ENCODE results near the gene CTPS2. TPM values are rescaled to one million over a fixed set of nuclear protein-coding genes. Genes with fewer than 3 reads are reported as not detected.

Gene CTPS2
- total RNA-seq, 1 experiment from 2014 or later = 9.6 TPM

GRCh38 chrX:16643176-16643575 lies 69.3 kb downstream of the CTPS2 start:
- Histone ChIP-seq H3K9me2 (ENCODE audit: insufficient read depth) (no peaks in the 10 kb centered on the region), H3K9me3 (ENCODE audit: control insufficient read depth in 1 of 2, insufficient read depth in 1 of 2, low read depth in 1 of 2, low read length in 2 of 2) (no peaks in the 10 kb centered on the region), H4K20me1 (ENCODE audit: insufficient read depth) (no peaks in the 10 kb centered on the region), H3K4me1 (ENCODE audit: control insufficient read depth in 1 of 2, insufficient read depth in 2 of 2, low read length in 2 of 2) (no peaks in the 10 kb centered on the region), H3K79me2 (ENCODE audit: insufficient read depth, low read length) (no peaks in the 10 kb centered on the region), H3K4me2 (ENCODE audit: low read length) (no peak overlapping the region), H3K36me3 (ENCODE audit: control insufficient read depth in 1 of 2, insufficient read depth in 2 of 2, low read length in 2 of 2) (no peaks in the 10 kb centered on the region), H2AFZ (ENCODE audit: low read depth, low read length, poor library complexity, severe bottlenecking) (no peak overlapping the region), H3K27ac (ENCODE audit: low read depth, low read length) (no peak overlapping the region), H3K27me3 (ENCODE audit: insufficient read depth, low read length) (no peaks in the 10 kb centered on the region), H3K9ac (ENCODE audit: low read length) (no peak overlapping the region), H3K4me3 (replicated peaks in 1 of 2; ENCODE audit: low read depth in 1 of 2, low read length in 2 of 2) (no peak overlapping the region)
- CTCF ChIA-PET = no interaction called here
- no peak for ATAC-seq
- TF ChIP-seq, protein P1, sequence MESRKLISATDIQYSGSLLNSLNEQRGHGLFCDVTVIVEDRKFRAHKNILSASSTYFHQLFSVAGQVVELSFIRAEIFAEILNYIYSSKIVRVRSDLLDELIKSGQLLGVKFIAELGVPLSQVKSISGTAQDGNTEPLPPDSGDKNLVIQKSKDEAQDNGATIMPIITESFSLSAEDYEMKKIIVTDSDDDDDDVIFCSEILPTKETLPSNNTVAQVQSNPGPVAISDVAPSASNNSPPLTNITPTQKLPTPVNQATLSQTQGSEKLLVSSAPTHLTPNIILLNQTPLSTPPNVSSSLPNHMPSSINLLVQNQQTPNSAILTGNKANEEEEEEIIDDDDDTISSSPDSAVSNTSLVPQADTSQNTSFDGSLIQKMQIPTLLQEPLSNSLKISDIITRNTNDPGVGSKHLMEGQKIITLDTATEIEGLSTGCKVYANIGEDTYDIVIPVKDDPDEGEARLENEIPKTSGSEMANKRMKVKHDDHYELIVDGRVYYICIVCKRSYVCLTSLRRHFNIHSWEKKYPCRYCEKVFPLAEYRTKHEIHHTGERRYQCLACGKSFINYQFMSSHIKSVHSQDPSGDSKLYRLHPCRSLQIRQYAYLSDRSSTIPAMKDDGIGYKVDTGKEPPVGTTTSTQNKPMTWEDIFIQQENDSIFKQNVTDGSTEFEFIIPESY (IDR thresholded peaks at IDR 0.05; ENCODE audit: extremely low read depth, insufficient replicate concordance, low read length) = no peak
- TF ChIP-seq YY1 (IDR thresholded peaks at IDR 0.05; ENCODE audit: extremely low read depth, insufficient replicate concordance, low read depth, low read length) (no peak), SP1 (IDR thresholded peaks at IDR 0.05; ENCODE audit: low read depth) (no peak), SIN3A (IDR thresholded peaks at IDR 0.05; ENCODE audit: low read depth) (no peak), ATF3 (IDR thresholded peaks at IDR 0.05) (no peak), CBX3 (IDR thresholded peaks at IDR 0.05; ENCODE audit: low read depth) (no peak), SRF (IDR thresholded peaks at IDR 0.05; ENCODE audit: low read depth) (no peak), TCF7L2 (IDR thresholded peaks at IDR 0.05; ENCODE audit: borderline replicate concordance, extremely low read depth, insufficient read depth, insufficient read length) (no peak), EZH2 (IDR thresholded peaks at IDR 0.05) (no peak)
- intact Hi-C loops (cut with micrococcal nuclease) = no loop called here
- RAD21 ChIA-PET (ENCODE audit: low non-redundant PET in 1 of 2, low total read pairs in 2 of 2, uncharacterized antibody in 2 of 2, unreplicated experiment in 2 of 2) = no interaction called here
- BruUV-seq (replicated peaks) = no TSS peak
- DNase-seq (ENCODE audit: low read depth, low spot score) = no peak
- POLR2A ChIA-PET = no interaction called here

Data from HCT116 (cell line).